Kidney (tissue), 14 donors: ENCODE data around the gene POC1B. TPM values are rescaled to one million over a fixed set of nuclear protein-coding genes. Genes with fewer than 3 reads are reported as not detected.

Experiments
- DNase-seq, 5 donors: peaks; one replicate each; pipeline ENCODE4 v3.0.0-alpha.2; 2013 to 2020
- FAIRE-seq: peaks from 2 replicates; lab custom pipeline; 2012; peaks lifted over from hg19 to GRCh38; lab: Jason Lieb, UNC
- H3K27ac ChIP-seq, 2 donors: one replicate each; pipeline ENCODE4 v1.7.0; 2013; ENCODE audit warnings: low read depth in 2 of 2, low read length in 2 of 2, inconsistent platforms in 1 of 2
- H3K27me3 ChIP-seq: one replicate; pipeline ENCODE4 v1.7.1; 2013; ENCODE audit warnings: low read length, inconsistent platforms; ENCODE audit not compliant: control insufficient read depth, insufficient read depth
- H3K36me3 ChIP-seq, 3 donors: one replicate each; pipeline versions ENCODE4 v1.7.0 to v1.7.1; 2013; ENCODE audit warnings: low read length in 3 of 3, control low read depth in 1 of 3, inconsistent platforms in 1 of 3; ENCODE audit not compliant: insufficient read depth in 3 of 3, control insufficient read depth in 2 of 3
- H3K4me1 ChIP-seq, 3 donors: one replicate each; pipeline versions ENCODE4 v1.7.0 to v1.7.1; 2013; ENCODE audit warnings: low read length in 3 of 3, inconsistent platforms in 1 of 3, low read depth in 1 of 3; ENCODE audit not compliant: control insufficient read depth in 2 of 3, insufficient read depth in 2 of 3
- H3K4me3 ChIP-seq, 3 donors: one replicate each; pipeline versions ENCODE4 v1.7.0 to v1.8.1; 2013; ENCODE audit warnings: low read length in 3 of 3, control low read depth in 1 of 3, inconsistent platforms in 1 of 3
- H3K9ac ChIP-seq, 3 donors: one replicate each; pipeline versions ENCODE4 v1.7.0 to v1.7.1; 2013; ENCODE audit warnings: low read length in 3 of 3, control low read depth in 1 of 3, inconsistent platforms in 1 of 3
- H3K9me3 ChIP-seq, 3 donors: one replicate each; pipeline versions ENCODE4 v1.7.0 to v1.7.1; 2013; ENCODE audit warnings: low read length in 3 of 3, control low read depth in 1 of 3, inconsistent platforms in 1 of 3; ENCODE audit not compliant: control insufficient read depth in 2 of 3, insufficient read depth in 1 of 3
- CTCF ChIP-seq: IDR thresholded peaks from 3 replicates; pipeline ENCODE4 v1.5.1; 2012; ENCODE audit warnings: mild to moderate bottlenecking, moderate library complexity, borderline replicate concordance; ENCODE audit not compliant: insufficient read depth; ENCODE audit errors: extremely low read depth
- intact Hi-C: fragments of 100-400 bp; cut with DNase I; formaldehyde crosslinking; loops from one replicate; pipeline ENCODE4 v1.11.1; 2022
- polyA plus RNA-seq: library from polyadenylated mRNA; stranded (reverse); fragments of 350-450 nt; fragmentation: Illumina TruSeq; extraction: RNeasy Lipid Tissue Mini Kit (QIAGEN cat#74804); gene quantifications from one replicate; pipeline ENCODE4 v1.2.3, GENCODE V29; 2014; ENCODE audit warnings: low read depth, low replicate concordance; ENCODE audit not compliant: insufficient read depth
- total RNA-seq: library from RNA; stranded (reverse); fragmentation: NEBNext Ultra II Directional; extraction: Animal tissue kit (Norgen Biotek cat#: 25700); gene quantifications from one replicate; pipeline ENCODE4 v1.2.1, GENCODE V29; 2021
- donor health status: control.
- donor health status: control.
- donor health status: control.
- donor health status: control.
- donor health status: control.
- donor health status: DM: yes; HTN: yes; CAD: no.
- donor health status: Normal renal cell carcinoma (clear cell type).

POC1B gene
- total and polyA plus RNA-seq, 2 donors from 2014 or later = 11.7 to 16.7 TPM

GRCh38 chr12:89470741-89471509 is 54.9 kb downstream of the POC1B start:
- Histone ChIP-seq H3K9me3 (no peaks in the 10 kb centered on the region), H3K27me3 (no peaks in the 10 kb centered on the region), H3K4me3 (no peak overlapping the region), H3K4me1 (no peaks in the 10 kb centered on the region), H3K36me3 (no peaks in the 10 kb centered on the region), H3K27ac (no peak overlapping the region), H3K9ac (no peak overlapping the region)
- DNase-seq (peak in 2 of 5 donors; percentile 52 to 73), FAIRE-seq (peak; percentile 80)
- intact Hi-C loops = loop anchor here (10.0 kb wide), 1 partner anchor 64 kb away; no protein-coding TSS in a partner anchor
- TF ChIP-seq CTCF = peak; percentile 67

GRCh38 chr12:89469361-89469760 is 56.5 kb downstream of the POC1B start:
- H3K27me3 ChIP-seq = no peaks in the 10 kb centered on the region
- no peaks in the 10 kb centered on the region for H3K4me1 ChIP-seq
- H3K4me3 ChIP-seq = no peak overlapping the region
- TF ChIP-seq CTCF = no peak
- H3K27ac ChIP-seq = no peak overlapping the region
- FAIRE-seq (no peak), DNase-seq (no peak)
- no peaks in the 10 kb centered on the region for H3K9me3 ChIP-seq
- intact Hi-C loops = loop anchor here (10.0 kb wide), 1 partner anchor 455 kb away; no protein-coding TSS in a partner anchor
- H3K9ac ChIP-seq = no peak overlapping the region
- H3K36me3 ChIP-seq = no peaks in the 10 kb centered on the region

GRCh38 chr12:89468648-89469326 is 57.1 kb downstream of the POC1B start:
- intact Hi-C loops = loop anchor here (10.0 kb wide), 1 partner anchor 454 kb away; no protein-coding TSS in a partner anchor
- FAIRE-seq = no peak

More at GRCh38 chr12:89468648-89469326, 57.1 kb downstream of the POC1B start:
- TF ChIP-seq CTCF = no peak
- Histone ChIP-seq H3K27ac (no peak overlapping the region), H3K4me1 (no peaks in the 10 kb centered on the region), H3K9me3 (no peaks in the 10 kb centered on the region), H3K4me3 (no peak overlapping the region), H3K27me3 (no peaks in the 10 kb centered on the region), H3K9ac (no peak overlapping the region), H3K36me3 (no peaks in the 10 kb centered on the region)
- DNase-seq = no peak
